Measurements from ENCODE around the gene ERBB4. TPM values are rescaled to one million over a fixed set of nuclear protein-coding genes. Genes with fewer than 3 reads are reported as not detected.
"Not testable (repeated sequence)": the region's sequence is repeated elsewhere in the genome, so short reads cannot be mapped to it uniquely, and the experiment has no call there.

The ERBB4 gene
- total RNA-seq, 1 donor from 2014 or later, result not detected

DNA sequence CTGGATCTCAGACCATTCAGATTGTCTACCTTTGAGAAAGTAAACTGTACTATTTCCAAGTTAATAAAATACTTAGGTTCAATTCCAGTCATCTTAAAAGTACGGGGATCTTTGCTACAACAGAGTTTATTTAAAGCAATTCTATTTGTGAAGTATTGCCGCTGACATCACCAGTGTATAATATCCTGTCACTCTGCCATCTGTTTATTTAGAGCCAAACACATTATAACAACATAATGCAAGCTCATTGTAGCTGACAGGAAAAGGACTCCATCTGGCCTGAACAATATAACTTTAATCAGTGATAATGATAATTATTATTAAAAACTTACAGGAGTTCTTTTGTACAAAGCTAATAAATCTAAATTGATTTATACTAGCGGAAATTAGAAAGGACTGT lies 786.8 kb downstream of the ERBB4 start:
- H3K4me3 Mint-ChIP-seq, result no peak overlapping the region
- intact Hi-C loops (cut with micrococcal nuclease), result no loop called here
- H3K9me3 Mint-ChIP-seq, result no peaks in the 10 kb centered on the region
- H3K27ac Mint-ChIP-seq, result no peak overlapping the region
- no peak for DNase-seq (ENCODE audit: low spot score)
- no peaks in the 10 kb centered on the region for H3K27me3 Mint-ChIP-seq (ENCODE audit: insufficient read depth)
- no peaks in the 10 kb centered on the region for H3K4me1 Mint-ChIP-seq (ENCODE audit: low read depth)
- H3K36me3 Mint-ChIP-seq (ENCODE audit: low read depth), result no peaks in the 10 kb centered on the region

DNA sequence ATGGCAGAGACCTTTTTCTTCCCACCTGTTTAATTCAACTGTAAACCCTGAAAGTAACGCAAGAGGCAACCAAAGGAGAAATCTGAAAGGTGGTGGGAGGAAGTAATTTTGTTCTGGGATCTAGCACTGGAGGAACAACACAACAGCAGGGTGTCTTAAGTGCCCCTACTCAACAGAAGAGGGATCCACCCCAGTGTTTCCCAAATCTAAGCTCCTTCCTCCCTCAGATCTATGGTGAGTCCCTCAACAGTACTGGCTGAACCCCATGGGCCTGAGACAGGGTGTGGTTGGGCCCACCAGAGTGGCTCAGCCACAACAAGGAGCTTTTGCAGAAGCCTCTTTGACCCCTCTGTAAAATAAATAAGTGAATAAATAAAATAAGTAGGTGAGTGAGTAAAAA lies 790.3 kb downstream of the ERBB4 start:
- intact Hi-C loops (cut with micrococcal nuclease), result no loop called here
- no peak overlapping the region for H3K4me3 Mint-ChIP-seq
- H3K36me3 Mint-ChIP-seq (ENCODE audit: low read depth), result no peaks in the 10 kb centered on the region
- DNase-seq (ENCODE audit: low spot score), result no peak
- H3K27ac Mint-ChIP-seq, result no peak overlapping the region
- H3K27me3 Mint-ChIP-seq (ENCODE audit: insufficient read depth), result no peaks in the 10 kb centered on the region
- no peaks in the 10 kb centered on the region for H3K4me1 Mint-ChIP-seq (ENCODE audit: low read depth)
- no peaks in the 10 kb centered on the region for H3K9me3 Mint-ChIP-seq

DNA sequence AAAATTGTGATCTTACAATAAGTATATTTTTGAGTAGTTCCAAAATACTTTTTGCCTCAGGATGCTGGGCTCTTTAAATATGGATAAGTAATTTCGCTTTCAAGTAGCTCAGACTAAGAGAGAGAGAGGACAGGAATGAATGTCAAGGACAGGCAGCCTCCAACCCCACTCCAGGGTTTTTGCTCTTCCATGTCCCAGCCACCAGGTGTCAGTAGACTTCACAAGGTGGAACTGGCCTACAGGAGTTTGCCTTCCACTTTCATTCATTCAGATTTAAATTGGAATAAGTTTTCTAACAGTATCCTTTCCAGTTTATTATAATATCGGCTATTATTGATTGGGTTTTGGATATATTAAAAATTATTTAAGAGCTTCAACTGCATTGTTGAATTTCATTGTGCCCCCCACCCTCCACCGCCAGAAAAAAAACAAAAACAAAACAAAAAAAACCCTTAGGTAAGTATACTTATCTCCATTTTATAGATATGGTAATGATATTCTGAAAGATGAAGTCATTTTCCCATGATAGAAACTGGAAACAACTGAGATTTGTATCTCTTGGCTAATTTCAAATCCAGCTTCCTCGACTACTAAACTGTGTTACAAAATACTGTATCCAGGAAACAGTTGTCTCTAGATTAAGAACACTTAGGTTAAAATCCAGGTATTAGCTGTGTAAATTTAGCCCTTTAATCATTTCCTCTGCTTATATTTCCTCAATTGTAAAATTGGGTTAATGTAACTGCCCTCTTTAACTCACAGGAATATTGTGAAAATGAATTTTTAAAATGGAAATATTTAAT lies 793.1 kb downstream of the ERBB4 start:
- H3K27me3 Mint-ChIP-seq (ENCODE audit: insufficient read depth), result no peaks in the 10 kb centered on the region
- no peaks in the 10 kb centered on the region for H3K9me3 Mint-ChIP-seq
- DNase-seq (ENCODE audit: low spot score), result peak; percentile 6
- no peaks in the 10 kb centered on the region for H3K4me1 Mint-ChIP-seq (ENCODE audit: low read depth)
- intact Hi-C loops (cut with micrococcal nuclease), result loop anchor here (1.0 kb wide), 1 partner anchor 822 kb away; no protein-coding TSS in a partner anchor
- no peak overlapping the region for H3K4me3 Mint-ChIP-seq
- no peak overlapping the region for H3K27ac Mint-ChIP-seq
- H3K36me3 Mint-ChIP-seq (ENCODE audit: low read depth), result no peaks in the 10 kb centered on the region

- H3K27me3 Mint-ChIP-seq (ENCODE audit: insufficient read depth), result no peaks in the 10 kb centered on the region
- H3K36me3 Mint-ChIP-seq (ENCODE audit: low read depth), result no peaks in the 10 kb centered on the region
- no peak overlapping the region for H3K27ac Mint-ChIP-seq
- no peaks in the 10 kb centered on the region for H3K4me1 Mint-ChIP-seq (ENCODE audit: low read depth)
- no peak overlapping the region for H3K4me3 Mint-ChIP-seq
- no peaks in the 10 kb centered on the region for H3K9me3 Mint-ChIP-seq
- no peak for DNase-seq (ENCODE audit: low spot score)
- intact Hi-C loops (cut with micrococcal nuclease), result no loop called here
Observed at GRCh38 chr2:211744379-211744778, 794.2 kb downstream of the ERBB4 start.

DNA sequence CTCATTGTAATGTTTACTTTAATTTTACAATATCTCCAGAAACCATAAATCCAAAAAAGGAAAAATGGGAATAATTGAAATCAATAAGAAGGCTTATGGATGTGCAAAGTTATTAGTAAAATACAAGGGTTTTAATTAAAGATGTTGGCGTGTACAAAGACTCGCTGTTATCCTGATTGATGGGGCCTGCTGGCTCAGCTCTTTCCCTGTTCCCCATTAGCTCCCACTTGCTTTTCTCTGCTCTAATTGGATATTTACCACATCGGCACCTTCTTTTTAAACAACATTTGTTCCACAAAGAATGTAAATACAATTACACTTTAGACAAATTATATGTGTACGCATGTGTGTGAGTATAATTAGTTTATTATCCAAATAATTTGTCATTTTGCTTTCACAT lies 796.6 kb downstream of the ERBB4 start:
- no peak overlapping the region for H3K27ac Mint-ChIP-seq
- no peaks in the 10 kb centered on the region for H3K27me3 Mint-ChIP-seq (ENCODE audit: insufficient read depth)
- no peaks in the 10 kb centered on the region for H3K36me3 Mint-ChIP-seq (ENCODE audit: low read depth)
- intact Hi-C loops (cut with micrococcal nuclease), result no loop called here
- no peak overlapping the region for H3K4me3 Mint-ChIP-seq
- DNase-seq (ENCODE audit: low spot score), result no peak
- no peaks in the 10 kb centered on the region for H3K9me3 Mint-ChIP-seq
- H3K4me1 Mint-ChIP-seq (ENCODE audit: low read depth), result no peaks in the 10 kb centered on the region

- Mint-ChIP-seq H3K36me3 (ENCODE audit: low read depth) (no peaks in the 10 kb centered on the region), H3K27me3 (ENCODE audit: insufficient read depth) (no peaks in the 10 kb centered on the region), H3K4me3 (no peak overlapping the region), H3K9me3 (no peaks in the 10 kb centered on the region), H3K27ac (no peak overlapping the region), H3K4me1 (ENCODE audit: low read depth) (no peaks in the 10 kb centered on the region)
- no peak for DNase-seq (ENCODE audit: low spot score)
- intact Hi-C loops (cut with micrococcal nuclease), result no loop called here
Observed at GRCh38 chr2:211737282-211737681, 801.3 kb downstream of the ERBB4 start.

- DNase-seq (ENCODE audit: low spot score), result no peak
Observed at GRCh38 chr2:211730215-211730614, 808.4 kb downstream of the ERBB4 start.

DNA sequence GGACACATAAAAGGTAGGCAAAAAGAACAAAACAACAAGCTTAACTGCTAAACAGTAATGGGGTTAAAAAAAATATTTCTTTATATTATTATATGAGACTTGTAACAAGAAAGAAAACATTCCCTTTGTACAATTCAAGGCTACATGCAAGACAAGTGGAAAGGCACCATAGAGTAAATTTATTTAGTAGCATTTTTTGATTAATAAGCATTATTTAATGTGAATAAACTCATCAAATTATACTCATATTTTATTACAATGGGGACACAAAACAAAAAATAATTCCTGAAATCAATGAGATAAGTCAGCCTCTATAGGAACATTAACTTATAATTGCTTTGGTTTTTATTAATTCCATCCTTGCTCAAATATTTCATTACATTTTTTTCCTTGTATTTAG lies 809.2 kb downstream of the ERBB4 start:
- intact Hi-C loops (cut with micrococcal nuclease), result no loop called here
- no peaks in the 10 kb centered on the region for H3K4me1 Mint-ChIP-seq (ENCODE audit: low read depth)
- H3K4me3 Mint-ChIP-seq, result no peak overlapping the region
- H3K27me3 Mint-ChIP-seq (ENCODE audit: insufficient read depth), result no peaks in the 10 kb centered on the region
- H3K27ac Mint-ChIP-seq, result no peak overlapping the region
- H3K36me3 Mint-ChIP-seq (ENCODE audit: low read depth), result no peaks in the 10 kb centered on the region
- no peak for DNase-seq (ENCODE audit: low spot score)
- H3K9me3 Mint-ChIP-seq, result no peaks in the 10 kb centered on the region

More at GRCh38 chr2:211730215-211730614, 808.4 kb downstream of the ERBB4 start:
- H3K27ac Mint-ChIP-seq, result no peak overlapping the region
- no peaks in the 10 kb centered on the region for H3K4me1 Mint-ChIP-seq (ENCODE audit: low read depth)
- no peaks in the 10 kb centered on the region for H3K9me3 Mint-ChIP-seq
- H3K4me3 Mint-ChIP-seq, result no peak overlapping the region
- no peaks in the 10 kb centered on the region for H3K27me3 Mint-ChIP-seq (ENCODE audit: insufficient read depth)
- intact Hi-C loops (cut with micrococcal nuclease), result no loop called here
- H3K36me3 Mint-ChIP-seq (ENCODE audit: low read depth), result no peaks in the 10 kb centered on the region

GRCh38 chr2:211724933-211725332 lies 813.7 kb downstream of the ERBB4 start:
- no peaks in the 10 kb centered on the region for H3K27me3 Mint-ChIP-seq (ENCODE audit: insufficient read depth)
- DNase-seq (ENCODE audit: low spot score), result no peak
- intact Hi-C loops (cut with micrococcal nuclease), result no loop called here
- H3K36me3 Mint-ChIP-seq (ENCODE audit: low read depth), result no peaks in the 10 kb centered on the region
- H3K27ac Mint-ChIP-seq, result no peak overlapping the region
- H3K4me1 Mint-ChIP-seq (ENCODE audit: low read depth), result no peaks in the 10 kb centered on the region
- no peak overlapping the region for H3K4me3 Mint-ChIP-seq
- no peaks in the 10 kb centered on the region for H3K9me3 Mint-ChIP-seq

DNA sequence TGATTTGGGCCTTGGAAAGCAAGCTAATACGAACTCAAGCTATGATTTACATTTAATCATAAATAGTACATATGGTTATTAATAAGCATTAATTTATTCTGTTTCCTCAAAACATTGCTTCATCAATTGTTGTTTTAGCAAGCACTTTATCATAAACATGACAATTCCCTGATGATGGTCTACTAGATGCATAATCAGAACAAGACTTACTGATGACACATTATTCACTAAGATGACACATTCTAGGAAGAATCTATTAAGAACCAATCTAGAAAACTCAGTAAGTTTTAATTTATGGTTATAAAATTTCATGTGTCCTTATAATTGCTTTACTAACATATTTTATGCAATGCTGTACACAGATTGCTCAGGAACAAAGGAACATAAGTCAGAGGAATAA lies 815.2 kb downstream of the ERBB4 start:
- no peak overlapping the region for H3K27ac Mint-ChIP-seq
- no peak overlapping the region for H3K4me3 Mint-ChIP-seq
- intact Hi-C loops (cut with micrococcal nuclease), result no loop called here
- H3K9me3 Mint-ChIP-seq, result no peaks in the 10 kb centered on the region
- no peaks in the 10 kb centered on the region for H3K36me3 Mint-ChIP-seq (ENCODE audit: low read depth)
- H3K27me3 Mint-ChIP-seq (ENCODE audit: insufficient read depth), result no peaks in the 10 kb centered on the region
- no peaks in the 10 kb centered on the region for H3K4me1 Mint-ChIP-seq (ENCODE audit: low read depth)
- no peak for DNase-seq (ENCODE audit: low spot score)

DNA sequence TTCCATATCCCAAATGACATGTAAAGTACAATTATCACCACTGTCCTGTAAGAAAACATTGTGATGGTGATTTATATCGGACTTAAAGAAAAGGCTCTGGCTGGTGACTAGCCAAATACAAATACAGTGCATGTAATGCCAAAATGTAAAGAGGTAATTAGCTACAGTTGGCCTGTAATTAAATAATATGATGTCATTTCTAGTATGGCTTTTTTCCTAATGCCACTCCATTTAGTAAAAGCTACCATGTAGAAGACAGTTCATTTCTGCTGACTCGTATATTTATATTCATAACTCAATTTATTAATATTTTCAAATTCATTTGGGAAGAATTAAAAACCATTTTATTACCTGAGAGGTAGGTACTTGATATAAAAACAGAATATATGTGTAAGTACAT lies 815.7 kb downstream of the ERBB4 start:
- H3K27me3 Mint-ChIP-seq (ENCODE audit: insufficient read depth), result no peaks in the 10 kb centered on the region
- intact Hi-C loops (cut with micrococcal nuclease), result no loop called here
- H3K36me3 Mint-ChIP-seq (ENCODE audit: low read depth), result no peaks in the 10 kb centered on the region
- no peak overlapping the region for H3K4me3 Mint-ChIP-seq
- no peak for DNase-seq (ENCODE audit: low spot score)
- H3K4me1 Mint-ChIP-seq (ENCODE audit: low read depth), result no peaks in the 10 kb centered on the region
- no peaks in the 10 kb centered on the region for H3K9me3 Mint-ChIP-seq
- H3K27ac Mint-ChIP-seq, result no peak overlapping the region

DNA sequence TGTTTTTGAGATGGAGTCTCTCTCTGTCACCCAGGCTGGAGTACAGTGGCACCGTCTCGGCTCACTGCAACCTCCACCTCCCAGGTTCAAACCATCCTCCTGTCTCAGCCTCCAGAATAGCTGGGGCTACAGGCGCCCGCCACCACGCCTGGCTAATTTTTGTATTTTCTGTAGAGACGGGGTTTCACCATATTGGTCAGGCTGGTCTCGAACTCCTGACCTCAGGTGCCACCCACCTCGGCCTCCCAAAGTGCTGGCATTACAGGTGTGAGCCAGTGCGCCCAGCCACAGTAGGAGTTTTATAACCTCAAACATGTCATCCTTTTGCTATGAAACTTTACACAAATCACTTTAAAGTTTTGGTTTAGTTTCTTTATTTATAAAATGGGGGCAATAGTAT lies 816.7 kb downstream of the ERBB4 start:
- H3K27ac Mint-ChIP-seq; intact Hi-C loops (cut with micrococcal nuclease); H3K36me3 Mint-ChIP-seq (ENCODE audit: low read depth); DNase-seq (ENCODE audit: low spot score); H3K9me3 Mint-ChIP-seq; H3K4me3 Mint-ChIP-seq; H3K27me3 Mint-ChIP-seq (ENCODE audit: insufficient read depth); H3K4me1 Mint-ChIP-seq (ENCODE audit: low read depth): not testable (repeated sequence)

DNA sequence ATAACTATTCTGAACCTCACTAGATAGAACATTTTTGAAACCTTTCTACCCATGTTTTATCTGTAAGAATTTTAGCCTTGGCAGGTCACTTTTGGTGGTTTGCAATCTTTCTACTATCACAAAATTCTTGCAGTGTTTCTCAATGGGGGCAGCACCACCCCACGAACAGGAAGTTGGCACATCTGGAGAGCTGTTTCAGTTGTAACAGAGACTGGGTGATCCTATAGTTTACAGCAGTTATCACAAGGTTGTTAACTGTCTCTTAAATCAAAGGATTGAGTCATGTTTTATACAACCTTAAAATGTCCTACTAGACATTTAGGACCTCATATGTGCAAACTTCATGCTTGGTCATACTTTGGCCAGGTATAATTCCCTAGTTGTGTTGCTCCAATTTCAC lies 829.2 kb downstream of the ERBB4 start:
- no peaks in the 10 kb centered on the region for H3K9me3 Mint-ChIP-seq
- no peaks in the 10 kb centered on the region for H3K27me3 Mint-ChIP-seq (ENCODE audit: insufficient read depth)
- no peak overlapping the region for H3K4me3 Mint-ChIP-seq
- no peaks in the 10 kb centered on the region for H3K36me3 Mint-ChIP-seq (ENCODE audit: low read depth)
- no peaks in the 10 kb centered on the region for H3K4me1 Mint-ChIP-seq (ENCODE audit: low read depth)
- intact Hi-C loops (cut with micrococcal nuclease), result no loop called here
- H3K27ac Mint-ChIP-seq, result no peak overlapping the region
- DNase-seq (ENCODE audit: low spot score), result no peak

DNA sequence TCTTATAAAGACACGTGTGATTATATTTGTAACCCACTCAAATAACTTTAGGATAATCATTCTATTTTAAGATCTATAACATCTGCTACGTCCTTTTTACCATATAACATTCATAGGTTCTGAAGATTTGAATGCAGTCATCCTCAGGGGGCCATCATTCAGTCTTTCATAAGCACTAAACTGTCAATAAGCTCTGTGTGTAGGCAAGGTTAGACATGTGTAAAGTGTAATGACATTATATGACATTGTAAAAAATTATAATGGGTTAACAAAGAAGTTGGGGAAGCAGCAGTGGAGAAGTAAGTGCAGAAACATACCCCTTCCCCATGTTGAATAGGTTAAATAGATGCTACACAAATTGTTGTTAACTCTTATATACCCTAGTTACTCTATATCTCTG lies 845.9 kb downstream of the ERBB4 start:
- H3K9me3 Mint-ChIP-seq, result no peaks in the 10 kb centered on the region
- no peaks in the 10 kb centered on the region for H3K27me3 Mint-ChIP-seq (ENCODE audit: insufficient read depth)
- H3K4me3 Mint-ChIP-seq, result no peak overlapping the region
- no peak overlapping the region for H3K27ac Mint-ChIP-seq
- intact Hi-C loops (cut with micrococcal nuclease), result no loop called here
- DNase-seq (ENCODE audit: low spot score), result no peak
- no peaks in the 10 kb centered on the region for H3K36me3 Mint-ChIP-seq (ENCODE audit: low read depth)
- no peaks in the 10 kb centered on the region for H3K4me1 Mint-ChIP-seq (ENCODE audit: low read depth)

All from activated T-helper 1 cell treated with anti-CD3 and anti-CD28 coated beads, Interleukin-12 subunit alpha, Interleukin-12 subunit beta, Interleukin-2, Interleukin-4 antibody, amounts not matched to agents 30 ng/mL and 10 ng/mL and 1 ng/mL, durations not matched to agents 14 hours and 24 hours and 36 hours (primary cell).